Neural crest cell (in vitro differentiated cells): Measurements from ENCODE around the gene MED8. TPM values are rescaled to one million over a fixed set of nuclear protein-coding genes. Genes with fewer than 3 reads are reported as not detected.

ENCODE experiments used
- DNase-seq: peaks from one replicate; pipeline ENCODE4 v3.0.0; 2021; ENCODE audit warnings: low read depth, mixed read lengths, low spot score
- H3K27ac Mint-ChIP-seq: one replicate; pipeline ENCODE4 v1.8.0; 2021; ENCODE audit warnings: mild to moderate bottlenecking, mixed read lengths; ENCODE audit not compliant: unreplicated experiment
- H3K27me3 Mint-ChIP-seq: 2 replicates; pipeline ENCODE4 v1.8.0; 2021; ENCODE audit warnings: low read depth, mild to moderate bottlenecking, mixed read lengths
- H3K36me3 Mint-ChIP-seq: 2 replicates; pipeline ENCODE4 v1.8.0; 2021; ENCODE audit warnings: low read depth, mild to moderate bottlenecking, mixed read lengths
- H3K4me1 Mint-ChIP-seq: 2 replicates; pipeline ENCODE4 v1.8.0; 2021; ENCODE audit warnings: mixed read lengths
- H3K4me3 Mint-ChIP-seq: one replicate; pipeline ENCODE4 v1.8.0; 2021; ENCODE audit warnings: mild to moderate bottlenecking, mixed read lengths
- H3K9me3 Mint-ChIP-seq: 2 replicates; pipeline ENCODE4 v1.8.0; 2021; ENCODE audit warnings: mixed read lengths
- CTCF ChIP-seq: fragments of 200-600 bp; sonication (generic); conservative IDR thresholded peaks from 2 replicates; pipeline ENCODE4 v1.5.0; 2021; ENCODE audit warnings: antibody characterized with exemption, mild to moderate bottlenecking
- total RNA-seq: library from RNA; stranded (reverse); gene quantifications from 2 replicates; pipeline ENCODE4 v1.2.1, GENCODE V29; 2021

The MED8 gene
- total RNA-seq, 1 donor from 2014 or later = 33.9 TPM

- DNase-seq = no peak
- no peaks in the 10 kb centered on the region for H3K4me1 Mint-ChIP-seq
- TF ChIP-seq CTCF = no peak
- H3K27me3 Mint-ChIP-seq = no peaks in the 10 kb centered on the region
- peaks cover 3% of the 10 kb centered on the region for H3K36me3 Mint-ChIP-seq
- no peaks in the 10 kb centered on the region for H3K9me3 Mint-ChIP-seq
- H3K27ac Mint-ChIP-seq = no peak overlapping the region
- H3K4me3 Mint-ChIP-seq = no peak overlapping the region
Measured at GRCh38 chr1:43421396-43421795, 31.8 kb upstream of the MED8 start.

DNA sequence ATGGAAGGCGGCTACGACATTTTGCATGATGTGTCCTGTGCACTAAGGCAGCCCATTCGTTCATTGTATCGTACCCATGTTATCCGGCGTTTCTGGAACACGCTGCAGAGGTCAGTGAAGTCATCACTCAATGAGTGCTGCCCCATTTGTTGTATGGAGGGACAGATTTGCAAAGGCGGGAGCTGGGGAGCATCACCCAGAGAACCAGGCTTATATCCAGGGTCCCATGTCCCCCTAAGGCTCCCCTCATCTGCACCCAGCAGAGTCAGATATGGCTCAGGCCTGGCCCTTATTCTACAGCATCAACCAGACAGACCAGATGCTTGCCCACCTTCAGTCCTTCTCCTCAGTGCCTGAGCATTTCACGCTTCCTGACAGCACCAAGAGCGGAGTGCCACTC lies 31.3 kb upstream of the MED8 start:
- DNase-seq = no peak
- H3K36me3 Mint-ChIP-seq = peaks cover 3% of the 10 kb centered on the region
- no peak overlapping the region for H3K4me3 Mint-ChIP-seq
- H3K9me3 Mint-ChIP-seq = no peaks in the 10 kb centered on the region
- TF ChIP-seq CTCF = no peak
- H3K27me3 Mint-ChIP-seq = no peaks in the 10 kb centered on the region
- H3K4me1 Mint-ChIP-seq = no peaks in the 10 kb centered on the region
- no peak overlapping the region for H3K27ac Mint-ChIP-seq

- H3K4me1 Mint-ChIP-seq = no peaks in the 10 kb centered on the region
Measured at GRCh38 chr1:43419627-43420425, 30.2 kb upstream of the MED8 start.

GRCh38 chr1:43418858-43419257 lies 29.3 kb upstream of the MED8 start:
- Mint-ChIP-seq H3K36me3 (peaks cover 6% of the 10 kb centered on the region), H3K4me1 (no peaks in the 10 kb centered on the region), H3K27me3 (no peaks in the 10 kb centered on the region), H3K9me3 (no peaks in the 10 kb centered on the region), H3K27ac (no peak overlapping the region), H3K4me3 (no peak overlapping the region)
- no peak for TF ChIP-seq CTCF
- no peak for DNase-seq

More at GRCh38 chr1:43419627-43420425, 30.2 kb upstream of the MED8 start:
- H3K36me3 Mint-ChIP-seq = peaks cover 3% of the 10 kb centered on the region
- no peak overlapping the region for H3K4me3 Mint-ChIP-seq
- no peaks in the 10 kb centered on the region for H3K9me3 Mint-ChIP-seq
- H3K27ac Mint-ChIP-seq = no peak overlapping the region
- DNase-seq = no peak
- H3K27me3 Mint-ChIP-seq = no peaks in the 10 kb centered on the region
- TF ChIP-seq CTCF = no peak

DNA sequence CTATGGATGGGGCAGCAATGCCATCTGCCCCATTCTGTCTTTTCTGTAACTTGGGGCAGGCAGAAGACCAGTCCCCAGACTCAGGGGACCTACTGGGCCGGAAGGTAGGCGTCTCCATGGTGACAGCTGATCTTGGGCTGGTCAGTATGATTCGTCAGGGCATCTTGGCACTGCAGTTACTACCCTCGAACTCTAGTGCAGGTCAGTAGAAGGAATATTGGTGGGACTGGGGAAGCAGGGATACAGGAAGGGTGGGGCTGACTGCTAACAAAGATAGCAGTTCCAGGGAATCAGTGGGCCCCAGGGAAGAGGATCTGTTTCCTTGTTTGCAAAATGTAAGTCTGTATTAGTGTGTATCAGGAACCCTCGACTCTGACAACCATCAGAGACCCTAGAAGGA lies 26.3 kb upstream of the MED8 start:
- H3K9me3 Mint-ChIP-seq = no peaks in the 10 kb centered on the region
- TF ChIP-seq CTCF = no peak
- H3K4me3 Mint-ChIP-seq = no peak overlapping the region
- peaks cover 9% of the 10 kb centered on the region for H3K36me3 Mint-ChIP-seq
- H3K27ac Mint-ChIP-seq = no peak overlapping the region
- H3K4me1 Mint-ChIP-seq = no peaks in the 10 kb centered on the region
- DNase-seq = no peak
- no peaks in the 10 kb centered on the region for H3K27me3 Mint-ChIP-seq
